Gastrocnemius medialis (tissue), 4 donors: Measurements from ENCODE around the gene PTGER1.

Source experiments
- POLR2A ChIP-seq, 2 donors: fragments of 450-650 bp; IDR thresholded peaks; one replicate each; pipeline ENCODE4 v1.6.1; 2017; ENCODE audit warnings: antibody characterized with exemption in 2 of 2, mild to moderate bottlenecking in 2 of 2, moderate library complexity in 2 of 2
- TF ChIP-seq, protein P1 (sequence below), 5 experiments: fragments of 450-650 bp in 3 of 5; fragments of 200-600 bp in 2 of 5; sonication (generic) in 2 of 5; IDR thresholded peaks in 4 of 5; conservative IDR thresholded peaks in 1 of 5; 1 replicate in 4 of 5; 2 replicates in 1 of 5; pipeline ENCODE4 v1.5.1; 2016 to 2019; ENCODE audit warnings: antibody characterized with exemption in 5 of 5, mild to moderate bottlenecking in 3 of 5, moderate library complexity in 3 of 5

DNA sequence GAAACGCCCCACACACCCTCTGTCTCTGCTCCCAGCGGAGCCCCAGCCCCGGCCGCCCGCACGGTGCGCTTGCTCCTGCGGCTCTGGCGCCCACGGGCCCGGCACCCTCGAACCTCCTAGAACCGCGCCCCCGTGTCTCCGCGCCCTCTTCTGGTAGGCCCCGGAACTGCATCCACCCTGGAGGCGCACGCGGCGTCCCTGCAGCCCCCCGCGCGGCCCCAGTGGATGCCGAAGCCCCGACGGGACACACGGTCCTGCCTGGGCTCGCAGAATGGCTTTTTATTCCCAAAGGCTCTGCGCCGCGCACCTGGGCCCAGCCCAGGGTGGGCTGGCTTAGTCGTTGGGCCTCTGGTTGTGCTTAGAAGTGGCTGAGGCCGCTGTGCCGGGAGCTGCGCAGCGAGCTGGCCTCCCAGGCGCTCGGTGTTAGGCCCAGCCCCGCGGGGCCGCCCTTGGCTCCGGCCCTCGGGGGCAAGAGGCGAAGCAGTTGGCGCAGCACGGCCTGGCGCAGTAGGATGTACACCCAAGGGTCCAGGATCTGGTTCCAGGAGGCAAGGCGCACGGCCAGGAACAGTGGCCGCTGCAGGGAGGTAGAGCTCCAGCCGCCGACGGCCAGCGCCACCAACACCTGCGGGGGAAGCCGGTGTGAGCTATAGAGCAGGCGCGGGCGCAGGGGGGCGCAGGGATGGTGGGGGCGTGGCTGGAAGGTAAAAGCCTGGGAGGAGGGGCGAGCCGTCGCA lies 2.8 kb downstream of the PTGER1 start:
- TF ChIP-seq, protein P1, sequence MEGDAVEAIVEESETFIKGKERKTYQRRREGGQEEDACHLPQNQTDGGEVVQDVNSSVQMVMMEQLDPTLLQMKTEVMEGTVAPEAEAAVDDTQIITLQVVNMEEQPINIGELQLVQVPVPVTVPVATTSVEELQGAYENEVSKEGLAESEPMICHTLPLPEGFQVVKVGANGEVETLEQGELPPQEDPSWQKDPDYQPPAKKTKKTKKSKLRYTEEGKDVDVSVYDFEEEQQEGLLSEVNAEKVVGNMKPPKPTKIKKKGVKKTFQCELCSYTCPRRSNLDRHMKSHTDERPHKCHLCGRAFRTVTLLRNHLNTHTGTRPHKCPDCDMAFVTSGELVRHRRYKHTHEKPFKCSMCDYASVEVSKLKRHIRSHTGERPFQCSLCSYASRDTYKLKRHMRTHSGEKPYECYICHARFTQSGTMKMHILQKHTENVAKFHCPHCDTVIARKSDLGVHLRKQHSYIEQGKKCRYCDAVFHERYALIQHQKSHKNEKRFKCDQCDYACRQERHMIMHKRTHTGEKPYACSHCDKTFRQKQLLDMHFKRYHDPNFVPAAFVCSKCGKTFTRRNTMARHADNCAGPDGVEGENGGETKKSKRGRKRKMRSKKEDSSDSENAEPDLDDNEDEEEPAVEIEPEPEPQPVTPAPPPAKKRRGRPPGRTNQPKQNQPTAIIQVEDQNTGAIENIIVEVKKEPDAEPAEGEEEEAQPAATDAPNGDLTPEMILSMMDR (IDR thresholded peaks at IDR 0.05 in 4 of 5, conservative IDR thresholded peaks at IDR 0.05 in 1 of 5), result peak; percentile 77 to 97 (median 93)
- no peak for TF ChIP-seq POLR2A (IDR thresholded peaks at IDR 0.05)
